Hepatocyte (in vitro differentiated cells): ENCODE measurements around the gene ULBP2. TPM values are rescaled to one million over a fixed set of nuclear protein-coding genes. Genes with fewer than 3 reads are reported as not detected.

Experiments used
- DNase-seq: peaks from one replicate; pipeline ENCODE4 v3.0.0-alpha.2; 2016; ENCODE audit warnings: low spot score
- H2AFZ ChIP-seq: fragments of 200-600 bp; sonication (generic); 2 replicates; pipeline ENCODE4 v1.6.0; 2016; ENCODE audit warnings: antibody characterized with exemption, mild to moderate bottlenecking
- H3K27ac ChIP-seq: fragments of 200-600 bp; sonication (generic); 2 replicates; pipeline ENCODE4 v1.5.1; 2016; ENCODE audit warnings: mild to moderate bottlenecking
- H3K27me3 ChIP-seq: fragments of 200-600 bp; sonication (generic); 2 replicates; pipeline ENCODE4 v1.6.1; 2016
- H3K36me3 ChIP-seq: fragments of 200-600 bp; sonication (generic); replicated peaks from 2 replicates; pipeline ENCODE4 v1.5.1; 2016; ENCODE audit warnings: low read depth; ENCODE audit not compliant: insufficient read depth
- H3K4me1 ChIP-seq: fragments of 200-600 bp; sonication (generic); 2 replicates; pipeline ENCODE4 v1.5.1; 2016; ENCODE audit warnings: mild to moderate bottlenecking, moderate library complexity; ENCODE audit not compliant: insufficient read depth
- H3K4me2 ChIP-seq: fragments of 200-600 bp; sonication (generic); 2 replicates; pipeline ENCODE4 v1.6.0; 2016
- H3K4me3 ChIP-seq: fragments of 200-600 bp; sonication (generic); 2 replicates; pipeline ENCODE4 v1.5.1; 2016; ENCODE audit warnings: mild to moderate bottlenecking
- H3K79me2 ChIP-seq: fragments of 200-600 bp; sonication (generic); 2 replicates; pipeline ENCODE4 v1.6.0; 2017; ENCODE audit warnings: mild to moderate bottlenecking
- H3K9me2 ChIP-seq: fragments of 200-600 bp; sonication (generic); replicated peaks from 2 replicates; pipeline ENCODE4 v1.6.0; 2017; ENCODE audit warnings: mild to moderate bottlenecking; ENCODE audit not compliant: insufficient read depth
- H3K9me3 ChIP-seq: fragments of 200-600 bp; sonication (generic); 2 replicates; pipeline ENCODE4 v1.5.1; 2016; ENCODE audit warnings: low read depth, mild to moderate bottlenecking
- H4K20me1 ChIP-seq: fragments of 200-600 bp; sonication (generic); 2 replicates; pipeline ENCODE4 v1.6.0; 2016; ENCODE audit warnings: mild to moderate bottlenecking; ENCODE audit not compliant: insufficient read depth, poor library complexity, severe bottlenecking
- EZH2 ChIP-seq: fragments of 200-600 bp; sonication (generic); IDR thresholded peaks from 2 replicates; pipeline ENCODE4 v1.6.1; 2016; ENCODE audit warnings: antibody characterized with exemption, mild to moderate bottlenecking, borderline replicate concordance
- EZH2phosphoT487 ChIP-seq: fragments of 200-600 bp; sonication (generic); IDR thresholded peaks from one replicate; pipeline ENCODE4 v1.6.1; 2018; ENCODE audit warnings: antibody characterized with exemption, mild to moderate bottlenecking, low read depth, moderate library complexity; ENCODE audit not compliant: unreplicated experiment, severe bottlenecking
- WGBS: methylation state at CpG from one replicate; pipeline ENCODE4 v1.1.6; 2016; ENCODE audit warnings: low lambda C conversion rate; ENCODE audit errors: missing lambda C conversion rate; 5-methylcytosine and 5-hydroxymethylcytosine counted together
- polyA plus RNA-seq: library from polyadenylated mRNA; unstranded; fragments of >200 nt; fragmentation: Nextera tagmentation; extraction: Ambion mirVana; gene quantifications from 2 replicates; pipeline ENCODE4 v1.2.1, GENCODE V29; 2016
- total RNA-seq: library from RNA; depleted of rRNA; stranded (reverse); fragments of >200 nt; gene quantifications from 2 replicates; pipeline ENCODE4 v1.2.3, GENCODE V29; 2014
- TF ChIP-seq, protein P1 (sequence below): fragments of 200-600 bp; sonication (generic); IDR thresholded peaks from 2 replicates; pipeline ENCODE4 v1.5.1; 2016; ENCODE audit warnings: antibody characterized with exemption, mild to moderate bottlenecking; ENCODE audit not compliant: poor library complexity

The ULBP2 gene
- total and polyA plus RNA-seq, 2 experiments from 2014 or later: 0.10 to 0.15 TPM

DNA sequence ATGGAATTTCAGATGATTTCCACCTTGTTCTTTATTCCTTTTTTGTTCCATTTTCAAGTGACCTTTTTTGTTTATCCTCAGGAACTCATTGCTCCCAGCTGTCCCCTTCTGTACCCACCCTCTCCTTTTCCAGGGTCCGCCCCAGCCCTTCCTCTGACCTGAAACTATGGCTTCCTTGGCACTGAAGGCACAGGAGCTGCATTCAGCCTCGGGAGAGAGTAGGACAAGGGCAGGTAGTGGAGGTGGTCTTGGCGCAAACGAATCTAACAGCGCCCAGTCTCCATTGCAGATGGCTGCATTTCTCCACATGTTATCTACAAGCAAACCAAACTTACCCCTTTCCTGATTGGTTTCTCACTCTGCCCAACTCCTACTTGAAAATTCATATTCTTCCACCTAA lies 8.8 kb upstream of the ULBP2 start:
- Histone ChIP-seq H3K79me2 (no peaks in the 10 kb centered on the region), H3K9me2 (no peaks in the 10 kb centered on the region), H3K27me3 (peaks cover 82% of the 10 kb centered on the region), H3K4me3 (no peak overlapping the region), H3K27ac (no peak overlapping the region), H4K20me1 (no peaks in the 10 kb centered on the region), H3K4me1 (no peaks in the 10 kb centered on the region), H3K4me2 (no peak overlapping the region), H3K9me3 (no peaks in the 10 kb centered on the region), H2AFZ (no peak overlapping the region), H3K36me3 (no peaks in the 10 kb centered on the region)
- 65% methylated on average over 5 of the region's 5 CpGs for whole genome bisulfite sequencing
- no peak for DNase-seq
- TF ChIP-seq EZH2phosphoT487 (no peak), EZH2 (no peak)
- TF ChIP-seq, protein P1, sequence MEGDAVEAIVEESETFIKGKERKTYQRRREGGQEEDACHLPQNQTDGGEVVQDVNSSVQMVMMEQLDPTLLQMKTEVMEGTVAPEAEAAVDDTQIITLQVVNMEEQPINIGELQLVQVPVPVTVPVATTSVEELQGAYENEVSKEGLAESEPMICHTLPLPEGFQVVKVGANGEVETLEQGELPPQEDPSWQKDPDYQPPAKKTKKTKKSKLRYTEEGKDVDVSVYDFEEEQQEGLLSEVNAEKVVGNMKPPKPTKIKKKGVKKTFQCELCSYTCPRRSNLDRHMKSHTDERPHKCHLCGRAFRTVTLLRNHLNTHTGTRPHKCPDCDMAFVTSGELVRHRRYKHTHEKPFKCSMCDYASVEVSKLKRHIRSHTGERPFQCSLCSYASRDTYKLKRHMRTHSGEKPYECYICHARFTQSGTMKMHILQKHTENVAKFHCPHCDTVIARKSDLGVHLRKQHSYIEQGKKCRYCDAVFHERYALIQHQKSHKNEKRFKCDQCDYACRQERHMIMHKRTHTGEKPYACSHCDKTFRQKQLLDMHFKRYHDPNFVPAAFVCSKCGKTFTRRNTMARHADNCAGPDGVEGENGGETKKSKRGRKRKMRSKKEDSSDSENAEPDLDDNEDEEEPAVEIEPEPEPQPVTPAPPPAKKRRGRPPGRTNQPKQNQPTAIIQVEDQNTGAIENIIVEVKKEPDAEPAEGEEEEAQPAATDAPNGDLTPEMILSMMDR: no peak

DNA sequence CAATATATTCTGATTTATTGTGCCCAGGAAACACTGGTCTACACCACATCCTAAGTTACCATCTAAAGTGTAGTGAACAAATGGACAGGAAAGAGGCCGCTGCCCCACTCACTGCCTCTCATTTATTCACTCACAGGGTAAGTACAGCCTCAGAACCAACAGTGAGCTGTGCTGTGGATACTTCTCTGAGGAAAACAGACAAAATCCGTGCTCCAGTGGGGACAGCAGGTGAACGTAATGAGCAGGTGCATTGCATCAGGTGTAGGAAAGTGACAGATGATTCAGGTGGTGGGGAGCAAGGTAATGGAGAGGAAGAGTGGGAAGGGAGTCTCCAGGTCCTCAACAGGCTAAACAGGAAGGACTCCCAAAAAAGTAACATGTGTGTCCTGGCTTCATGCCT lies 8.4 kb upstream of the ULBP2 start:
- H3K4me1 ChIP-seq: peaks cover 3% of the 10 kb centered on the region
- H3K36me3 ChIP-seq: no peaks in the 10 kb centered on the region
- peaks cover 85% of the 10 kb centered on the region for H3K27me3 ChIP-seq
- H3K4me2 ChIP-seq: no peak overlapping the region
- H4K20me1 ChIP-seq: no peaks in the 10 kb centered on the region
- TF ChIP-seq, protein P1: no peak
- TF ChIP-seq EZH2: no peak
- TF ChIP-seq EZH2phosphoT487: no peak
- DNase-seq: no peak
- no peak overlapping the region for H3K4me3 ChIP-seq
- no peak overlapping the region for H2AFZ ChIP-seq
- H3K9me2 ChIP-seq: no peaks in the 10 kb centered on the region
- H3K27ac ChIP-seq: no peak overlapping the region
- H3K79me2 ChIP-seq: no peaks in the 10 kb centered on the region
- WGBS: 40% methylated on average over 3 of the region's 3 CpGs
- no peaks in the 10 kb centered on the region for H3K9me3 ChIP-seq

DNA sequence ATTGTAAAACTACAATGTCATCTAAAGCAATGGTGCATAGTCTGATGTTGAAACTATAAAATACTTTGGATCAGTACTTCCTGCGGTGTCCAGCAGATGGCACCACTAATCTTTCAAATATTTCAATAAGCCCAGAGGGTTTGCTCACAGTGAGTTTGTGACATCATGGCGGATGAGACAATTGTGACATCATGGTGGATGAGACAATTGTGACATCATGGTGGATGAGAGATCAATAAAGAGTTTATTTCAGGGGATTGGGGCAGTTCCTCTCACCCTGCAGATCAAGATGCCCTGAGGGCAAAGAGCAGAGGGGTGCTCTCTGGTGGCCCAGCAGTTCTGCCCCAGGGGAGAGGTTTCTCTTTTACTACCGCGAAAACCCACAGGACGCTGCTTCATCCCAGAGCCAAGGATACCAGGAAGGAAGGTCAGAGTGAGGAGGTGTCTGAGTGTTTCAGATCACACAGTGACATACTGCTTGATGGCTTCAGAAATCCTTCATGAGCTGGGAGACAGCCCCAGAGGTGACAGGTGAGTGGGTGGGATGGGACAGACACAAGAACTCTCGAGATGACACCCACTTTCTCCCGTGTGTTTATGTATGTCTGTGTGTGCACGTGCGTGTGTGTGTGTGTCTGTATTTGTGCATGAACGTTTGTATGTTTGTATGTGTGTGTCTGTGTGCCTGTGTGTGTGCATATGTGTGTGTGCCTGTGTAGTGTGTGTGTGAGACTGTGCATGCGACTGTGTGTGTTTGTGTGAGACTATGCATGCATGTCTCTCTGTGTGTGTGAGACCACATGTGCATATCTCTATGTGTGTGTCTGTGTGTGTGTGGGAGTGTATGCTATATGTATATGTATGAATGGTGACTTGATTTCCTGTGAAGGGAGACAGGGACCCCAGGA lies 7.3 kb upstream of the ULBP2 start:
- Histone ChIP-seq H3K36me3 (no peaks in the 10 kb centered on the region), H3K9me3 (no peaks in the 10 kb centered on the region), H3K27ac (no peak overlapping the region), H2AFZ (no peak overlapping the region), H3K4me3 (no peak overlapping the region), H3K4me2 (no peak overlapping the region), H4K20me1 (no peaks in the 10 kb centered on the region), H3K4me1 (peaks cover 5% of the 10 kb centered on the region), H3K79me2 (no peaks in the 10 kb centered on the region), H3K9me2 (no peaks in the 10 kb centered on the region), H3K27me3 (peaks cover 85% of the 10 kb centered on the region)
- TF ChIP-seq EZH2phosphoT487 (no peak), EZH2 (no peak)
- TF ChIP-seq, protein P1: peak; percentile 81
- peak; percentile 80 for DNase-seq
- 44% methylated on average over 11 of the region's 11 CpGs for WGBS
